Psoas muscle (tissue), 8 donors: ENCODE data around the gene HNF1B. TPM values are rescaled to one million over a fixed set of nuclear protein-coding genes. Genes with fewer than 3 reads are reported as not detected.

Source experiments
- ATAC-seq, 4 donors: fragments of 200-7000 bp; cut with Tn5 transposase; one replicate each; pipeline ENCODE4 v1.9.1; 2020; ENCODE audit warnings: moderate library complexity in 3 of 4, mild to moderate bottlenecking in 2 of 4
- DNase-seq, 2 donors: peaks; one replicate each; pipeline ENCODE4 v3.0.0-alpha.2; 2020
- H3K27ac ChIP-seq: fragments of 200-600 bp; one replicate; pipeline ENCODE4 v1.8.0; 2022
- H3K27me3 ChIP-seq, 3 donors: fragments of 200-600 bp in 1 of 3; one replicate each; pipeline versions ENCODE4 v1.6.1 to v1.8.0; 2013 to 2022; ENCODE audit warnings: low read length in 2 of 3, mild to moderate bottlenecking in 2 of 3, moderate library complexity in 1 of 3; ENCODE audit not compliant: insufficient read depth in 3 of 3
- H3K36me3 ChIP-seq, 2 donors: fragments of 200-600 bp in 1 of 2; one replicate each; pipeline versions ENCODE4 v1.6.1 to v1.8.0; 2013 to 2022; ENCODE audit warnings: low read depth in 1 of 2, mild to moderate bottlenecking in 1 of 2, moderate library complexity in 1 of 2; ENCODE audit not compliant: insufficient read depth in 1 of 2
- H3K4me1 ChIP-seq: fragments of 200-600 bp; one replicate; pipeline ENCODE4 v1.8.0; 2022
- H3K4me3 ChIP-seq: fragments of 200-600 bp; one replicate; pipeline ENCODE4 v1.8.0; 2022; ENCODE audit warnings: mild to moderate bottlenecking
- H3K9me3 ChIP-seq: fragments of 200-600 bp; one replicate; pipeline ENCODE4 v1.8.0; 2022
- CTCF ChIP-seq: fragments of 200-600 bp; IDR thresholded peaks from one replicate; pipeline ENCODE4 v1.8.0; 2022; ENCODE audit warnings: antibody characterized with exemption
- WGBS, 3 donors: extraction: QIAGEN DNeasy Blood & Tissue Kit; methylation state at CpG; one replicate each; pipeline versions ENCODE4 v1.1.6 to v1.1.7; 2013; 5-methylcytosine and 5-hydroxymethylcytosine counted together
- intact Hi-C, 2 donors: fragments of 100-400 bp; cut with DNase I; formaldehyde crosslinking; loops; one replicate each; pipeline versions ENCODE4 v1.11.0 to v1.14.2; 2022
- polyA plus RNA-seq, 3 donors: library from polyadenylated mRNA; stranded (reverse); fragments of 200-250 nt; gene quantifications; one replicate each; pipeline ENCODE4 v1.2.3, GENCODE V29; 2013
- total RNA-seq, 4 donors: library from RNA; stranded (reverse); fragmentation: NEBNext Ultra II Directional in 2 of 4; extraction: Animal tissue kit (Norgen Biotek cat#: 25700) in 2 of 4; gene quantifications; one replicate each; pipeline versions ENCODE4 v1.2.1 to v1.2.4, GENCODE V29; 2021 to 2023
- donor health status: healthy with polysubstance abuse.
- donor health status: DM: no; HTN: no; CAD: no; lungs with moderate emphysema.
- donor health status: Bipolar disorder and iron deficiency.
- donor health status: healthy.
- donor health status: DM: yes; HTN: yes; CAD: no.
- donor health status: DM: no; HTN: no; CAD: no.
- donor health status: DM: no; HTN: no; CAD: no.
- donor health status: DM: yes; HTN: yes; CAD: no.

The HNF1B gene
- total and polyA plus RNA-seq, 7 donors = 0.03 TPM; not detected in 6

DNA sequence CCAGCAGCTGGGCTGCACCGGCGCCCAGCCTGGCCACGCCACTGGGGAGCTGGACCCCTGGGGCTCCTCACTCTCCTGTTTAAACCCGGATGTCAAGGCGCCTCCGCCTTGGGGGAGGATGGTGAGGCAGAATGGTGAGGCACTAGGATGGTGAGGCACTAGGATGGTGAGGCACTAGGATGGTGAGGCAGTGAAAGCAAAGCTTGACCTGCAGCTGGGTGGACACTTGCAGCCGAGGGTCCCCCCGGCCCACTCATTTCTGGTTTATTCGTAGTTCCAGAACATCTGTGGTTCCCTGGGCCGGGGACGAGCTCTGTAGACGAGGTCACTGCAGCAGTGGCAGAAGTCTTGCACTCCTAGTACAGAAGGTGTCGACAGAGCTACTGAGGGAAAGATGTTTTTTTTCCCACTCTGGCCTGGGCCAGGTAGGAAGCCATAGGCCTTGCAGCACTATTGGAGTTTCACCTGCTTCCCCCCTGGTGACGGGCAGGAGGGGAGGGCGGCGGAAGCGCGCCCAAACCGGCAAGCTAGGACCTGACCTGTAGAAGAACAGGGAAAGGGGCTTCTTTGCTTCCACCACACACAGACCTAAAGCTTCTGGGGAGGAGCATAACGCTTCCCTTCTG is 1.1 kb upstream of the HNF1B start:
- peaks cover 27% of the 10 kb centered on the region for H3K4me1 ChIP-seq
- peaks cover 0 to 87% (median 43%) of the 10 kb centered on the region in 3 donors for H3K27me3 ChIP-seq
- DNase-seq = no peak
- TF ChIP-seq CTCF = no peak
- no peak overlapping the region for H3K27ac ChIP-seq
- intact Hi-C loops = no loop called here
- no peaks in the 10 kb centered on the region for H3K9me3 ChIP-seq
- no peaks in the 10 kb centered on the region for H3K36me3 ChIP-seq
- no peak overlapping the region for H3K4me3 ChIP-seq
- no peak for ATAC-seq
- WGBS, 3 donors = 19 to 30% (median 25%) methylated on average over 18 to 20 of the region's 20 CpGs

- Histone ChIP-seq H3K4me3 (no peak overlapping the region), H3K9me3 (no peaks in the 10 kb centered on the region), H3K27me3 (peaks cover 0 to 92% (median 45%) of the 10 kb centered on the region in 3 donors), H3K4me1 (peaks cover 27% of the 10 kb centered on the region), H3K27ac (no peak overlapping the region), H3K36me3 (no peaks in the 10 kb centered on the region)
- no peak for TF ChIP-seq CTCF
- no peak for DNase-seq
- peak in 1 of 4 donors; percentile 16 for ATAC-seq
- WGBS, 3 donors = 4 to 5% (median 5%) methylated on average over 19 to 21 of the region's 21 CpGs
- intact Hi-C loops = no loop called here
Measured at GRCh38 chr17:37744633-37744927, 279 bp downstream of the HNF1B start.

- no peak for DNase-seq
- peak overlapping the region; percentile 60 for H3K4me3 ChIP-seq
- intact Hi-C loops = no loop called here
Measured at GRCh38 chr17:37743875-37744632, 805 bp downstream of the HNF1B start.

GRCh38 chr17:37743612-37743874 is 1.3 kb downstream of the HNF1B start:
- 1 to 2% (median 2%) methylated on average over 19 of the region's 19 CpGs for WGBS, 3 donors
- DNase-seq (no peak), ATAC-seq (no peak)
- intact Hi-C loops = no loop called here
- Histone ChIP-seq H3K4me1 (peaks cover 27% of the 10 kb centered on the region), H3K27me3 (peaks cover 0 to 98% (median 46%) of the 10 kb centered on the region in 3 donors), H3K36me3 (no peaks in the 10 kb centered on the region), H3K9me3 (no peaks in the 10 kb centered on the region), H3K27ac (no peak overlapping the region), H3K4me3 (peak overlapping the region; percentile 60)
- no peak for TF ChIP-seq CTCF

More at GRCh38 chr17:37743875-37744632, 805 bp downstream of the HNF1B start:
- Histone ChIP-seq H3K36me3 (no peaks in the 10 kb centered on the region), H3K4me1 (peaks cover 27% of the 10 kb centered on the region), H3K27ac (no peak overlapping the region), H3K9me3 (no peaks in the 10 kb centered on the region), H3K27me3 (peaks cover 0 to 93% (median 48%) of the 10 kb centered on the region in 3 donors)
- 2 to 4% (median 4%) methylated on average over 53 to 61 of the region's 61 CpGs for WGBS, 3 donors
- no peak for TF ChIP-seq CTCF
- ATAC-seq = peak in 1 of 4 donors; percentile 38
